Ureter (tissue), 1 donor: ENCODE data around the gene CALR3. TPM values are rescaled to one million over a fixed set of nuclear protein-coding genes. Genes with fewer than 3 reads are reported as not detected.
"Not testable (repeated sequence)": the region's sequence is repeated elsewhere in the genome, so short reads cannot be mapped to it uniquely, and the experiment has no call there.

Experiments used
- DNase-seq: peaks from one replicate; pipeline ENCODE4 v3.0.0-alpha.2; 2020; ENCODE audit warnings: low spot score
- total RNA-seq: library from RNA; stranded (reverse); gene quantifications from one replicate; pipeline ENCODE4 v1.2.4, GENCODE V29; 2023
- donor health status: DM: yes; HTN: yes; CAD: no.

CALR3 gene
- total RNA-seq, 1 donor from 2014 or later: not detected

GRCh38 chr19:16457954-16458331, 38.0 kb downstream of the CALR3 start:
- DNase-seq: no peak

- no peak for DNase-seq
Observed at GRCh38 chr19:16457195-16457953, 38.6 kb downstream of the CALR3 start.

GRCh38 chr19:16456652-16457194, 39.2 kb downstream of the CALR3 start:
- DNase-seq: no peak

- no peak for DNase-seq
Observed at GRCh38 chr19:16455489-16455888, 40.5 kb downstream of the CALR3 start.

GRCh38 chr19:16454351-16454918, 41.5 kb downstream of the CALR3 start:
- DNase-seq: no peak

GRCh38 chr19:16452325-16452724, 43.6 kb downstream of the CALR3 start:
- DNase-seq: no peak

- DNase-seq: no peak
Observed at GRCh38 chr19:16449330-16449961, 46.5 kb downstream of the CALR3 start.

- not testable (repeated sequence) for DNase-seq
Observed at GRCh38 chr19:16448872-16449271, 47.1 kb downstream of the CALR3 start.

- DNase-seq: peak; percentile 76
Observed at GRCh38 chr19:16446724-16447368, 49.1 kb downstream of the CALR3 start.

- no peak for DNase-seq
Observed at GRCh38 chr19:16446108-16446723, 49.8 kb downstream of the CALR3 start.

- no peak for DNase-seq
Observed at GRCh38 chr19:16445238-16446107, 50.5 kb downstream of the CALR3 start.

- DNase-seq: no peak
Observed at GRCh38 chr19:16444269-16444600, 51.7 kb downstream of the CALR3 start.

GRCh38 chr19:16442386-16443276, 53.3 kb downstream of the CALR3 start:
- no peak for DNase-seq

- DNase-seq: no peak
Observed at GRCh38 chr19:16441661-16442162, 54.3 kb downstream of the CALR3 start.

GRCh38 chr19:16436780-16437332, 59.1 kb downstream of the CALR3 start:
- DNase-seq: no peak

- DNase-seq: no peak
Observed at GRCh38 chr19:16435999-16436650, 59.8 kb downstream of the CALR3 start.

GRCh38 chr19:16435238-16435917, 60.6 kb downstream of the CALR3 start:
- no peak for DNase-seq

- DNase-seq: no peak
Observed at GRCh38 chr19:16433986-16434385, 62.0 kb downstream of the CALR3 start.
